GM12891 (cell line): ENCODE data around the gene TMEM44.

ENCODE experiments used
- DNase-seq: peaks from one replicate; pipeline ENCODE4 v3.0.0; 2011; ENCODE audit warnings: low spot score; ENCODE audit not compliant: insufficient read length
- FAIRE-seq: peaks from 2 replicates; lab custom pipeline; 2011; peaks lifted over from hg19 to GRCh38; lab: Jason Lieb, UNC
- PAX5 ChIP-seq: IDR thresholded peaks from 2 replicates; pipeline ENCODE4 v1.6.1; 2011; ENCODE audit warnings: low read length, moderate library complexity, mild to moderate bottlenecking; ENCODE audit not compliant: insufficient read depth, severe bottlenecking
- POLR2A ChIP-seq: IDR thresholded peaks from 2 replicates; pipeline ENCODE4 v1.6.1; 2011; ENCODE audit warnings: low read depth, low read length, control low read depth
- POLR2AphosphoS5 ChIP-seq: IDR thresholded peaks from 2 replicates; pipeline ENCODE4 v1.6.1; 2011; ENCODE audit warnings: low read depth, low read length, control low read depth
- POU2F2 ChIP-seq: IDR thresholded peaks from 2 replicates; pipeline ENCODE4 v1.6.1; 2011; ENCODE audit warnings: low read depth, mild to moderate bottlenecking, control low read depth, low read length, moderate library complexity
- SPI1 ChIP-seq: IDR thresholded peaks from 2 replicates; pipeline ENCODE4 v1.6.1; 2011; ENCODE audit warnings: low read depth, low read length, control low read depth
- TAF1 ChIP-seq: IDR thresholded peaks from 2 replicates; pipeline ENCODE4 v1.6.1; 2011; ENCODE audit warnings: low read depth, low read length, control low read depth

The TMEM44 gene

GRCh38 chr3:194577986-194578905 lies 55.0 kb downstream of the TMEM44 start:
- TF ChIP-seq TAF1, result no peak
- TF ChIP-seq PAX5, result no peak
- TF ChIP-seq POLR2AphosphoS5, result no peak
- TF ChIP-seq POU2F2, result no peak
- no peak for TF ChIP-seq POLR2A
- no peak for TF ChIP-seq SPI1
- FAIRE-seq, result no peak
- DNase-seq, result no peak

DNA sequence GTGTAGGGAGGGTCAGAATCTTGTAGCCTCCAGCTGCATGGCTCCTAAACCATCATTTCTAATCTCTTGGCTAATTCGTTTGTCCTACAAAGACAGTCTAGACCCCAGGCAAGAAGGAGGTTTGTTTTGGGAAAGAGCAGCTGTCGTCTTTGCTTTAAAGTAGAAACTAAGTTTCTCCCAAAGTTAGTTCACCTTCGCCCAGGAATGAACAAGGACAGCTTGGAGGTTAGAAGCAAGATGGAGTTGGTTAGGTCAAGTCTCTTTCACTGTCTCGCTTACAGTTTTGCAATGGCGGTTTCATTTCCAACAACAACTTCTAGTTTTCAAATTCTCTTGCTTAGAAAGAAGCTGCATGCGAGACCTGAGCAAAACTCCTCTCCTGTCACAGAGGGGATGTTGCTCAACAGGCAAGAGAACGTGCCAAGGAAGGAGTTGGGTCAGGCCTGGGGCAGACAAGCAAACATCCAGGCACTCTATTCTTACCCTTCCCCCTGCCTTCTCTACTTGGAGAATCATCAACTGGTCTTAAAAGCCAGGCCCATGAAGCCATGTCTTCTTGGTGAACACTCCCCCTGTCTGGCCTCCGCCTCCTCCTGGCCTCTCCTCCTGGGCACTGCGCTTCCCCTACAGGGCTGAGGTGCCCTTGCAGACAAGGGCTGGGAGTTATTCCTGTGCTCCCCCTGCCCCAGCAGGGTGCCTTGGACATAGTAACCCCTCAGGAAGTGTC lies 57.6 kb downstream of the TMEM44 start:
- TF ChIP-seq POLR2AphosphoS5, result no peak
- TF ChIP-seq POLR2A, result no peak
- TF ChIP-seq TAF1, result no peak
- no peak for TF ChIP-seq PAX5
- FAIRE-seq, result no peak
- no peak for DNase-seq

DNA sequence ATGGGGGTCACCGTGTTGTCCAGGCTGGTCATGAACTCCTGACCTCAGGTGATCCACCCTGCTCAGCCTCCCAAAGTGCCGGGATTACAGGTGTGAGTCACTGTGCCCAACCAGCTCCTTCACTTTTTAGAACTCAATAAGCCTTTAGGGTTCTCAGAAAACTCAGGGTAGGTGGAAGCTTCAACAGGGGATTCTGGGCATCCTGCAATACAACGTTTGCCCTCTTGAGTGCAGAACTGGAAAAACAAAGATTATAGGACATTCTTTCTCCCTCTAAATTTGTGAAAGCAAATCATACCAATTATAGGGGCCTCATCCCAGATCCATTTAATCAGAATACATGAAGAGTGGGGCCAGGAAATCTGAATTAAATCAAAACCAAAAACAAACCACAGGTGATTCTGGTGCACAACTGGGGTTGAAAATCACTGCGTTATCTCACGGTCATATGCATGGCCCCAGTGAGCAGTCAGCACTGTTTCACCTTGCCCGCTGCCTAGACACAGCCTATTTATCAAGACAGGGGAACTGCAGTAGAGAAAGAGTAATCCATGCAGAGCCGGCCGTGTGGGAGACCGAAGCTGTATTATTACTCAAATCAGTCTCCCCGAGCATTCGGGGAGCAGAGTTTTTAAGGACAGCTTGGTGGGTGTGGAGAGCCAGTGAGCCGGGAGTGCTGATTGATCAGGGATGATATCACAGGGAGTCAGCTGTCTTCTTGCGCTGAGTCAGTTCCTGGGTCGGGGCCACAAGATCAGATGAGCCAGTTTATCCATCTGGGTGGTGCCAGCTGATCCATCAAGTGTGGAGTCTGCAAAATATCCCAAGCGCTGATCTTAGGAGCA lies 58.4 kb downstream of the TMEM44 start:
- DNase-seq, result no peak
- no peak for FAIRE-seq
- TF ChIP-seq TAF1 (no peak), POLR2AphosphoS5 (no peak), SPI1 (no peak), POU2F2 (no peak), POLR2A (no peak), PAX5 (no peak)

- DNase-seq (peak; percentile 56), FAIRE-seq (peak; percentile 81)
- no peak for TF ChIP-seq PAX5
- TF ChIP-seq POLR2A, result no peak
- no peak for TF ChIP-seq SPI1
- TF ChIP-seq TAF1, result no peak
- TF ChIP-seq POU2F2, result no peak
- TF ChIP-seq POLR2AphosphoS5, result no peak
These were observed 59.4 kb downstream of the TMEM44 start for GRCh38 chr3:194573680-194574437.

GRCh38 chr3:194572944-194573491 lies 60.2 kb downstream of the TMEM44 start:
- FAIRE-seq (no peak), DNase-seq (no peak)
- TF ChIP-seq PAX5 (no peak), TAF1 (no peak), POLR2AphosphoS5 (no peak), SPI1 (no peak), POLR2A (no peak), POU2F2 (no peak)

- no peak for TF ChIP-seq PAX5
- DNase-seq (no peak), FAIRE-seq (no peak)
These were observed 61.0 kb downstream of the TMEM44 start for GRCh38 chr3:194572143-194572789.

GRCh38 chr3:194571491-194572142 lies 61.6 kb downstream of the TMEM44 start:
- DNase-seq (no peak), FAIRE-seq (no peak)
- TF ChIP-seq POLR2A, result no peak
- no peak for TF ChIP-seq TAF1
- TF ChIP-seq POU2F2, result no peak
- peak; percentile 60 for TF ChIP-seq SPI1
- TF ChIP-seq POLR2AphosphoS5, result no peak
- TF ChIP-seq PAX5, result no peak
